Stimulated activated CD4-positive, alpha-beta T cell treated with anti-CD3 and anti-CD28 coated beads, Interleukin-1b, Interleukin-23, amount 100 ng/mL, for 1 hour (primary cell): ENCODE measurements around the gene BAG5.
"Not testable (repeated sequence)": the region's sequence is repeated elsewhere in the genome, so short reads cannot be mapped to it uniquely, and the experiment has no call there.

ENCODE experiments used
- DNase-seq, 2 donors: peaks; one replicate each; pipeline ENCODE4 v3.0.0-alpha.2; 2020; ENCODE audit warnings: low read depth in 2 of 2

Gene BAG5

GRCh38 chr14:103534576-103535061 is 27.8 kb downstream of the BAG5 start:
- no peak for DNase-seq

- no peak for DNase-seq
Observed at GRCh38 chr14:103533999-103534575, 28.4 kb downstream of the BAG5 start.

- DNase-seq, result no peak
Observed at GRCh38 chr14:103533137-103533998, 29.1 kb downstream of the BAG5 start.

GRCh38 chr14:103532216-103533136 is 30.0 kb downstream of the BAG5 start:
- no peak for DNase-seq

- no peak for DNase-seq
Observed at GRCh38 chr14:103531421-103532215, 30.8 kb downstream of the BAG5 start.

- DNase-seq, result no peak
Observed at GRCh38 chr14:103530831-103531230, 31.6 kb downstream of the BAG5 start.

GRCh38 chr14:103530390-103530789 is 32.1 kb downstream of the BAG5 start:
- no peak for DNase-seq

- DNase-seq, result no peak
Observed at GRCh38 chr14:103529383-103530365, 32.8 kb downstream of the BAG5 start.

GRCh38 chr14:103528587-103529382 is 33.7 kb downstream of the BAG5 start, which contains the start of gene TRMT61A:
Gene TRMT61A, plus strand, starts transcription at chr14:103529196. Its CDS starts 783 bp downstream, at chr14:103529979.
- DNase-seq, result peak; percentile 50 to 56

- DNase-seq, result no peak
Observed at GRCh38 chr14:103528146-103528586, 34.3 kb downstream of the BAG5 start.

GRCh38 chr14:103527408-103528145 is 34.9 kb downstream of the BAG5 start:
- DNase-seq, result no peak

GRCh38 chr14:103526914-103527248 is 35.6 kb downstream of the BAG5 start:
- DNase-seq, result no peak

- no peak for DNase-seq
Observed at GRCh38 chr14:103526247-103526913, 36.1 kb downstream of the BAG5 start.

GRCh38 chr14:103525430-103526246 is 36.8 kb downstream of the BAG5 start:
- not testable (repeated sequence) for DNase-seq

- no peak for DNase-seq
Observed at GRCh38 chr14:103524002-103524935, 38.2 kb downstream of the BAG5 start.

GRCh38 chr14:103523575-103523954 is 38.9 kb downstream of the BAG5 start:
- no peak for DNase-seq
